HCT116 (cell line): ENCODE measurements around the gene C2orf72. TPM values are rescaled to one million over a fixed set of nuclear protein-coding genes. Genes with fewer than 3 reads are reported as not detected.

Experiments used
- ATAC-seq: fragments of 200-7000 bp; cut with Tn5 transposase; 2 replicates; pipeline ENCODE4 v1.9.1; 2020; ENCODE audit warnings: mild to moderate bottlenecking, moderate library complexity
- BruUV-seq: library from RNA; stranded (reverse); fragments of 400-500 nt; replicated peaks from 2 replicates; lab custom pipeline; 2021; lab: Mats Ljungman, UMichigan
- CTCF ChIA-PET: fragments of 300-600 bp; sonication (Branson Sonifier 250); formaldehyde crosslinking; loops from one replicate; lab custom pipeline; 2021; ENCODE audit warnings: antibody characterized with exemption; lab: Charles Lee
- POLR2A ChIA-PET: fragments of 300-600, 350-600 bp; sonication (Branson Sonifier 250); formaldehyde crosslinking; loops from one replicate; lab custom pipeline; 2021; ENCODE audit warnings: antibody characterized with exemption; lab: Charles Lee
- RAD21 ChIA-PET, 2 experiments: fragments of 300-600 bp; sonication (Branson Sonifier 250); formaldehyde crosslinking; loops; one replicate each; lab custom pipeline; 2023; ENCODE audit warnings: low total read pairs in 2 of 2; ENCODE audit not compliant: uncharacterized antibody in 2 of 2, unreplicated experiment in 2 of 2, low non-redundant PET in 1 of 2; lab: Charles Lee
- DNase-seq: peaks from one replicate; pipeline ENCODE4 v3.0.0-alpha.2; 2010; ENCODE audit warnings: low read depth, low spot score
- H2AFZ ChIP-seq: fragments of 200-600 bp; shearing (Covaris generic), sonication (generic); 2 replicates; pipeline ENCODE4 v1.6.1; 2017; ENCODE audit warnings: low read depth, mixed run types, mixed read lengths, antibody characterized with exemption, low read length; ENCODE audit not compliant: poor library complexity, severe bottlenecking
- H3K27ac ChIP-seq: 2 replicates; pipeline ENCODE4 v1.5.1; 2012; ENCODE audit warnings: low read depth, low read length
- H3K27me3 ChIP-seq: fragments of 200-600 bp; sonication (generic); 2 replicates; pipeline ENCODE4 v1.6.1; 2016; ENCODE audit warnings: mixed run types, low read length, mixed read lengths; ENCODE audit not compliant: insufficient read depth
- H3K36me3 ChIP-seq, 2 experiments: fragments of 200-500 bp in 1 of 2; fragments of 200-600 bp in 1 of 2; sonication (Bioruptor generic) in 1 of 2; sonication (generic) in 1 of 2; 2 replicates each; pipeline versions ENCODE4 v1.5.1 to v1.6.1; 2014 to 2016; ENCODE audit warnings: low read length in 2 of 2, inconsistent platforms in 1 of 2, mixed read lengths in 1 of 2, mixed run types in 1 of 2; ENCODE audit not compliant: insufficient read depth in 2 of 2, control insufficient read depth in 1 of 2
- H3K4me1 ChIP-seq, 2 experiments: fragments of 200-600 bp in 1 of 2; sonication (generic) in 1 of 2; 2 replicates each; pipeline versions ENCODE4 v1.5.1 to v1.6.1; 2012 to 2017; ENCODE audit warnings: low read length in 2 of 2, inconsistent platforms in 1 of 2, mild to moderate bottlenecking in 1 of 2, mixed read lengths in 1 of 2, mixed run types in 1 of 2, moderate library complexity in 1 of 2; ENCODE audit not compliant: insufficient read depth in 2 of 2, control insufficient read depth in 1 of 2
- H3K4me2 ChIP-seq: fragments of 200-600 bp; sonication (generic); 2 replicates; pipeline ENCODE4 v1.6.1; 2017; ENCODE audit warnings: mixed run types, low read length, mixed read lengths
- H3K4me3 ChIP-seq, 2 experiments: fragments of 200-600 bp in 1 of 2; sonication (generic) in 1 of 2; replicated peaks in 1 of 2; 2 replicates each; pipeline ENCODE4 v1.5.1; 2011 to 2016; ENCODE audit warnings: low read length in 2 of 2, control low read depth in 1 of 2, low read depth in 1 of 2, mild to moderate bottlenecking in 1 of 2, mixed read lengths in 1 of 2, mixed run types in 1 of 2
- H3K79me2 ChIP-seq: fragments of 200-600 bp; sonication (generic); 2 replicates; pipeline ENCODE4 v1.6.1; 2017; ENCODE audit warnings: mild to moderate bottlenecking, mixed run types, low read length, moderate library complexity, mixed read lengths; ENCODE audit not compliant: insufficient read depth
- H3K9ac ChIP-seq: fragments of 200-600 bp; sonication (generic); 2 replicates; pipeline ENCODE4 v1.6.1; 2016; ENCODE audit warnings: low read length, mixed read lengths
- H3K9me2 ChIP-seq: fragments of 200-600 bp; sonication (generic), shearing (Covaris generic); 2 replicates; pipeline ENCODE4 v1.6.1; 2017; ENCODE audit warnings: mixed run types, mild to moderate bottlenecking, moderate library complexity; ENCODE audit not compliant: insufficient read depth
- H3K9me3 ChIP-seq, 2 experiments: fragments of 200-500 bp in 1 of 2; fragments of 200-600 bp in 1 of 2; sonication (Bioruptor generic) in 1 of 2; sonication (generic) in 1 of 2; 2 replicates each; pipeline ENCODE4 v1.6.1; 2014 to 2017; ENCODE audit warnings: low read length in 2 of 2, mixed read lengths in 2 of 2, inconsistent platforms in 1 of 2, low read depth in 1 of 2, mild to moderate bottlenecking in 1 of 2, mixed run types in 1 of 2, moderate library complexity in 1 of 2; ENCODE audit not compliant: control insufficient read depth in 1 of 2, insufficient read depth in 1 of 2
- H4K20me1 ChIP-seq: fragments of 200-600 bp; sonication (generic), shearing (Covaris generic); 2 replicates; pipeline ENCODE4 v1.6.1; 2017; ENCODE audit warnings: mixed run types, mild to moderate bottlenecking, moderate library complexity; ENCODE audit not compliant: insufficient read depth
- CBX3 ChIP-seq: IDR thresholded peaks from 2 replicates; pipeline ENCODE4 v1.6.1; 2012; ENCODE audit warnings: low read depth
- CEBPB ChIP-seq: IDR thresholded peaks from 2 replicates; pipeline ENCODE4 v1.6.1; 2012; ENCODE audit warnings: low read depth
- EGR1 ChIP-seq: IDR thresholded peaks from 2 replicates; pipeline ENCODE4 v1.6.1; 2012; ENCODE audit warnings: low read depth
- ELF1 ChIP-seq: IDR thresholded peaks from 2 replicates; pipeline ENCODE4 v1.6.1; 2012; ENCODE audit warnings: low read depth, borderline replicate concordance
- EZH2 ChIP-seq: fragments of 200-600 bp; sonication (generic); IDR thresholded peaks from 2 replicates; pipeline ENCODE4 v1.6.1; 2017; ENCODE audit warnings: antibody characterized with exemption, mixed run types
- EZH2phosphoT487 ChIP-seq: fragments of 200-600 bp; IDR thresholded peaks from 2 replicates; pipeline ENCODE4 v1.6.1; 2018; ENCODE audit warnings: antibody characterized with exemption, borderline replicate concordance
- JUND ChIP-seq: IDR thresholded peaks from 2 replicates; pipeline ENCODE4 v1.6.1; 2012
- POLR2A ChIP-seq: IDR thresholded peaks from 2 replicates; pipeline ENCODE4 v1.7.0; 2011; ENCODE audit warnings: borderline replicate concordance; ENCODE audit not compliant: insufficient read depth, insufficient read length; ENCODE audit errors: extremely low read depth
- POLR2AphosphoS5 ChIP-seq: IDR thresholded peaks from 2 replicates; pipeline ENCODE4 v1.6.1; 2011; ENCODE audit warnings: mild to moderate bottlenecking, low read depth, low read length, moderate library complexity
- RAD21 ChIP-seq: IDR thresholded peaks from 2 replicates; pipeline ENCODE4 v1.6.1; 2012; ENCODE audit warnings: low read depth, mild to moderate bottlenecking
- REST ChIP-seq: IDR thresholded peaks from 2 replicates; pipeline ENCODE4 v1.6.1; 2012; ENCODE audit warnings: low read depth
- SRF ChIP-seq: IDR thresholded peaks from 2 replicates; pipeline ENCODE4 v1.6.1; 2012; ENCODE audit warnings: low read depth
- ZNF274 ChIP-seq: fragments of 200-500 bp; sonication (Bioruptor generic); IDR thresholded peaks from 2 replicates; pipeline ENCODE4 v1.6.1; 2014; ENCODE audit warnings: mild to moderate bottlenecking, low read depth, low read length, inconsistent platforms
- intact Hi-C: fragments of 100-400 bp; cut with micrococcal nuclease; formaldehyde crosslinking; loops from 2 replicates; pipeline ENCODE4 v1.10.0; 2022
- total RNA-seq: library from RNA; stranded (reverse); gene quantifications from one replicate; pipeline ENCODE4 v1.2.1, GENCODE V29; 2021; ENCODE audit not compliant: unreplicated experiment
- TF ChIP-seq, protein P1 (sequence below): IDR thresholded peaks from 2 replicates; pipeline ENCODE4 v1.6.1; 2011; ENCODE audit warnings: mild to moderate bottlenecking, low read length, moderate library complexity; ENCODE audit not compliant: insufficient replicate concordance; ENCODE audit errors: extremely low read depth
- TF ChIP-seq, protein P2 (sequence below): IDR thresholded peaks from 2 replicates; pipeline ENCODE4 v1.6.1; 2012

C2orf72 gene
- total RNA-seq, 1 experiment from 2014 or later: 3.7 TPM

DNA sequence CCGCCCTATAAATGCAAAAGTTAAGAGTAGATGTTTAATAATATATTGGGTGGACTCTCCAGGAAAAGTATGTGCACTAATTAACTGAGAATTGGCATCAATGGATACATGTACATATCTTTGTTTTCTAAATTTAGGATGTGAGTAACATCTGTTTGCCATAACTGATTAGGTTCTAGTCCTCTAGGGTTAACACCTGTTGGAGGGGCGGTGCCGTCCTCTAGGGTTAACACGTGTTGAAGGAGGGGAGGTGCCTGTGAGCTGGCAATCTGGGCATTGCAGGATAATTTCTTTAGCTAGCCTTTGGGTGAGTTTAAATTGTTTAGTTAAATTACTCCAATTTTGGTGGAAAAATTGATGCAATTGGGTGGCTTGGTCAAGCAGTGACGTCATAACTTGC, 56.6 kb downstream of the C2orf72 start:
- no TSS peak for BruUV-seq
- no peaks in the 10 kb centered on the region for H3K27me3 ChIP-seq
- intact Hi-C loops: no loop called here
- H3K9me2 ChIP-seq: no peaks in the 10 kb centered on the region
- no peak overlapping the region for H3K4me2 ChIP-seq
- no peak for ATAC-seq
- H4K20me1 ChIP-seq: no peaks in the 10 kb centered on the region
- RAD21 ChIA-PET: no interaction called here
- H3K79me2 ChIP-seq: peaks cover 39% of the 10 kb centered on the region; the same call in 1 of the 2 replicates
- POLR2A ChIA-PET: no interaction called here
- CTCF ChIA-PET: interaction anchor here (1.4 kb wide), 1 partner anchor 10 kb away, joined by 7 read pairs; no protein-coding TSS in a partner anchor
- TF ChIP-seq POLR2AphosphoS5 (no peak), EZH2phosphoT487 (no peak), POLR2A (no peak), JUND (no peak), RAD21 (no peak), REST (no peak), CEBPB (no peak), ELF1 (no peak), ZNF274 (no peak), SRF (no peak), EZH2 (no peak), EGR1 (no peak), CBX3 (no peak)
- TF ChIP-seq, protein P1, sequence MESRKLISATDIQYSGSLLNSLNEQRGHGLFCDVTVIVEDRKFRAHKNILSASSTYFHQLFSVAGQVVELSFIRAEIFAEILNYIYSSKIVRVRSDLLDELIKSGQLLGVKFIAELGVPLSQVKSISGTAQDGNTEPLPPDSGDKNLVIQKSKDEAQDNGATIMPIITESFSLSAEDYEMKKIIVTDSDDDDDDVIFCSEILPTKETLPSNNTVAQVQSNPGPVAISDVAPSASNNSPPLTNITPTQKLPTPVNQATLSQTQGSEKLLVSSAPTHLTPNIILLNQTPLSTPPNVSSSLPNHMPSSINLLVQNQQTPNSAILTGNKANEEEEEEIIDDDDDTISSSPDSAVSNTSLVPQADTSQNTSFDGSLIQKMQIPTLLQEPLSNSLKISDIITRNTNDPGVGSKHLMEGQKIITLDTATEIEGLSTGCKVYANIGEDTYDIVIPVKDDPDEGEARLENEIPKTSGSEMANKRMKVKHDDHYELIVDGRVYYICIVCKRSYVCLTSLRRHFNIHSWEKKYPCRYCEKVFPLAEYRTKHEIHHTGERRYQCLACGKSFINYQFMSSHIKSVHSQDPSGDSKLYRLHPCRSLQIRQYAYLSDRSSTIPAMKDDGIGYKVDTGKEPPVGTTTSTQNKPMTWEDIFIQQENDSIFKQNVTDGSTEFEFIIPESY: no peak
- TF ChIP-seq, protein P2, sequence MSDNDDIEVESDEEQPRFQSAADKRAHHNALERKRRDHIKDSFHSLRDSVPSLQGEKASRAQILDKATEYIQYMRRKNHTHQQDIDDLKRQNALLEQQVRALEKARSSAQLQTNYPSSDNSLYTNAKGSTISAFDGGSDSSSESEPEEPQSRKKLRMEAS: no peak
- H2AFZ ChIP-seq: no peak overlapping the region
- peaks cover 5 to 12% of the 10 kb centered on the region in 2 experiments; a peak in 1 of 4 replicates for H3K36me3 ChIP-seq
- no peak overlapping the region for H3K4me3 ChIP-seq
- H3K9ac ChIP-seq: no peak overlapping the region
- no peaks in the 10 kb centered on the region for H3K9me3 ChIP-seq
- no peak for DNase-seq
- peaks cover 0 to 3% of the 10 kb centered on the region in 2 experiments; a peak in 1 of 4 replicates for H3K4me1 ChIP-seq
- H3K27ac ChIP-seq: no peak overlapping the region
